Right lobe of liver (tissue), 4 donors: ENCODE measurements around the gene CREB3L4.

ENCODE experiments used
- POLR2A ChIP-seq: fragments of 450-650 bp; IDR thresholded peaks from one replicate; pipeline ENCODE4 v1.6.1; 2017; ENCODE audit warnings: antibody characterized with exemption, mild to moderate bottlenecking
- TF ChIP-seq, protein P1 (sequence below), 4 donors: fragments of 200-600 bp in 3 of 4; fragments of 450-650 bp in 1 of 4; IDR thresholded peaks; one replicate each; pipeline versions ENCODE4 v1.5.1 to v1.8.0; 2016 to 2022; ENCODE audit warnings: antibody characterized with exemption in 4 of 4, mild to moderate bottlenecking in 2 of 4
- donor health status: DM: no; HTN: no; CAD: no.
- donor health status: DM: no; HTN: no; CAD: no.
- donor health status: DM: no; HTN: yes; CAD: no.

DNA sequence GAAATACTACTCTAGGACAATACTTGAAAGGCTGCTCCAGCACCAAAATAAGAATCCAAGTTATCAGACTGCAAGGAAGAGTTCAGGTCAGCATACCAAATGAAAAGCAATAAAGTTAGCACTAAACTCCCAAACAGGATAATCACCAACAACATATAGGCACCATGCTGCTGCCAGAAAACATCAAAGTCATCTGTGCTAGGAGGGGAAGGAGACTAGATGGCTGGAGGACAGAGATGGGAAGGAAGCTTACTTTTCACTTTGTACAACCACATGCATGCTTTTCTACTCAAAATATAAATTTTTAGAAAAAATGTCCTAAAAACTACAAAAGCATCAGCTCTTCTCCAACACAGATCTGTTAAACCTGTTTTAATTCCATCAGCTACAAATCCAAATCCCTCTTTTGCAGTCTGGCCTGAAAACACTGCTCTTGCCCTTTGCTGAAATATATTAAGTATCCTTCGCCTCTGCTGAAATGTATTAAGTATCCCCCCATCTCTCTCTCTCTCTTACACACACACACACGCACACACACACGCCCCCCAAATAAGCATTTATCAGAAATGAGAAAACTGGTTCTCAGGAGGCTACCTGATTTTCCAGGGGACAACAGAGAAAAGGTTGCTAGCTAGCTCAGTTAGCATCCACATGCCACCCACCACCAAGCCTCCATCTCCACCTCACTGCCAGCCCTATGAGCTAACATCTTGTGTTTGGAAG lies 46.5 kb upstream of the CREB3L4 start:
- TF ChIP-seq, protein P1, sequence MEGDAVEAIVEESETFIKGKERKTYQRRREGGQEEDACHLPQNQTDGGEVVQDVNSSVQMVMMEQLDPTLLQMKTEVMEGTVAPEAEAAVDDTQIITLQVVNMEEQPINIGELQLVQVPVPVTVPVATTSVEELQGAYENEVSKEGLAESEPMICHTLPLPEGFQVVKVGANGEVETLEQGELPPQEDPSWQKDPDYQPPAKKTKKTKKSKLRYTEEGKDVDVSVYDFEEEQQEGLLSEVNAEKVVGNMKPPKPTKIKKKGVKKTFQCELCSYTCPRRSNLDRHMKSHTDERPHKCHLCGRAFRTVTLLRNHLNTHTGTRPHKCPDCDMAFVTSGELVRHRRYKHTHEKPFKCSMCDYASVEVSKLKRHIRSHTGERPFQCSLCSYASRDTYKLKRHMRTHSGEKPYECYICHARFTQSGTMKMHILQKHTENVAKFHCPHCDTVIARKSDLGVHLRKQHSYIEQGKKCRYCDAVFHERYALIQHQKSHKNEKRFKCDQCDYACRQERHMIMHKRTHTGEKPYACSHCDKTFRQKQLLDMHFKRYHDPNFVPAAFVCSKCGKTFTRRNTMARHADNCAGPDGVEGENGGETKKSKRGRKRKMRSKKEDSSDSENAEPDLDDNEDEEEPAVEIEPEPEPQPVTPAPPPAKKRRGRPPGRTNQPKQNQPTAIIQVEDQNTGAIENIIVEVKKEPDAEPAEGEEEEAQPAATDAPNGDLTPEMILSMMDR (IDR thresholded peaks at IDR 0.05): no peak
- no peak for TF ChIP-seq POLR2A
